Measurements from ENCODE around the gene AMMECR1. TPM values are rescaled to one million over a fixed set of nuclear protein-coding genes. Genes with fewer than 3 reads are reported as not detected.

The AMMECR1 gene
- total RNA-seq, 4 donors from 2014 or later: 2.2 to 4.2 (median 2.9) TPM

- no peak overlapping the region for H3K4me3 ChIP-seq
- TF ChIP-seq CTCF (IDR thresholded peaks at IDR 0.05): no peak
- no peaks in the 10 kb centered on the region for H3K36me3 ChIP-seq
- no peaks in the 10 kb centered on the region for H3K4me1 ChIP-seq
- WGBS, 2 donors: 83 to 95% methylated on average over 3 of the region's 3 CpGs
- no peaks in the 10 kb centered on the region for H3K9me3 ChIP-seq
- DNase-seq (ENCODE audit: low spot score in 2 of 2): no peak
- H3K27ac ChIP-seq: no peak overlapping the region
- H3K27me3 ChIP-seq: no peaks in the 10 kb centered on the region
These were observed 14.9 kb downstream of the AMMECR1 start for GRCh38 chrX:110302975-110303374.

- H3K36me3 ChIP-seq: no peaks in the 10 kb centered on the region
- TF ChIP-seq CTCF (IDR thresholded peaks at IDR 0.05) (no peak), POLR2A (IDR thresholded peaks at IDR 0.05) (no peak), EP300 (IDR thresholded peaks at IDR 0.05) (no peak)
- WGBS, 2 donors: 79 to 91% methylated on average over 1 of the region's 1 CpG
- DNase-seq (ENCODE audit: low spot score in 2 of 2): no peak
- H3K9me3 ChIP-seq: peaks cover 0 to 7% (median 2%) of the 10 kb centered on the region in 4 donors
- no peaks in the 10 kb centered on the region for H3K27me3 ChIP-seq
- no peak overlapping the region for H3K27ac ChIP-seq
- no peaks in the 10 kb centered on the region for H3K4me1 ChIP-seq
- H3K4me3 ChIP-seq: no peak overlapping the region
These were observed 16.7 kb downstream of the AMMECR1 start for GRCh38 chrX:110301194-110301593.

- Histone ChIP-seq H3K27me3 (no peaks in the 10 kb centered on the region), H3K27ac (no peak overlapping the region), H3K9me3 (peaks cover 0 to 13% (median 5%) of the 10 kb centered on the region in 4 donors), H3K4me1 (no peaks in the 10 kb centered on the region), H3K4me3 (no peak overlapping the region), H3K36me3 (no peaks in the 10 kb centered on the region)
- no peak for TF ChIP-seq POLR2A (IDR thresholded peaks at IDR 0.05)
- TF ChIP-seq CTCF (IDR thresholded peaks at IDR 0.05): no peak
- TF ChIP-seq EP300 (IDR thresholded peaks at IDR 0.05): no peak
- 68 to 82% methylated on average over 2 of the region's 2 CpGs for WGBS, 2 donors
- no peak for DNase-seq (ENCODE audit: low spot score in 2 of 2)
These were observed 23.8 kb downstream of the AMMECR1 start for GRCh38 chrX:110294087-110294486.

- no peaks in the 10 kb centered on the region for H3K36me3 ChIP-seq
- peaks cover 0 to 13% (median 5%) of the 10 kb centered on the region in 4 donors for H3K9me3 ChIP-seq
- H3K4me1 ChIP-seq: no peaks in the 10 kb centered on the region
- DNase-seq (ENCODE audit: low spot score in 2 of 2): no peak
- no peak overlapping the region for H3K27ac ChIP-seq
- no peak overlapping the region for H3K4me3 ChIP-seq
- TF ChIP-seq CTCF (IDR thresholded peaks at IDR 0.05) (no peak), POLR2A (IDR thresholded peaks at IDR 0.05) (no peak), EP300 (IDR thresholded peaks at IDR 0.05) (no peak)
- no peaks in the 10 kb centered on the region for H3K27me3 ChIP-seq
These were observed 24.2 kb downstream of the AMMECR1 start for GRCh38 chrX:110293658-110294057.

GRCh38 chrX:110287605-110288004, 30.3 kb downstream of the AMMECR1 start:
- H3K36me3 ChIP-seq: no peaks in the 10 kb centered on the region
- no peak overlapping the region for H3K27ac ChIP-seq
- H3K4me3 ChIP-seq: no peak overlapping the region
- no peaks in the 10 kb centered on the region for H3K27me3 ChIP-seq
- DNase-seq (ENCODE audit: low spot score in 2 of 2): no peak
- no peaks in the 10 kb centered on the region for H3K4me1 ChIP-seq
- H3K9me3 ChIP-seq: no peaks in the 10 kb centered on the region
- no peak for TF ChIP-seq CTCF (IDR thresholded peaks at IDR 0.05)
- TF ChIP-seq EP300 (IDR thresholded peaks at IDR 0.05): no peak
- WGBS, 2 donors: 85% methylated on average over 2 of the region's 2 CpGs

Data from tibial nerve (tissue), 4 donors.